ENCODE measurements around the gene IGF1R. TPM values are rescaled to one million over a fixed set of nuclear protein-coding genes. Genes with fewer than 3 reads are reported as not detected.

IGF1R gene
- total RNA-seq, 1 donor from 2014 or later = 23.5 TPM

DNA sequence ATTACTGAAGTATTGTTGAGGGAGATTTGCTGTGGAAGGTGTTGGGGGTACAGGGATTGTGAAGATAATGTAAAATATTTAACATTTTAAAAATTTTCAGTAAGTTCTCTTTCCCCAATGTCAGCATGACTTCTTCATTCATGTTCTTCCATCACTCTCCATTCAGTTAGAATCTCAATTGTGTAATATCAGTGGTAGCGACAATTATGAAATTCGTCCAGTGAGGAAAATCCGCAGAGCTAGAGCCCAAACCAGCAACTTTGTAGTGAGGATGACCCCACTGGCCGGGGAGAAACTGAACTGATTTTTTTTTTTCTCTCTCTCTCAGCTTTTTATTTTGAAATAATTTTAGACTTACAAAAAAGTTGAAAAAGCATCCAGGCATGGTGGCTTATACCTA is 187.5 kb downstream of the IGF1R start:
- peaks cover 95% of the 10 kb centered on the region for H3K79me2 ChIP-seq (ENCODE audit: low read depth)

DNA sequence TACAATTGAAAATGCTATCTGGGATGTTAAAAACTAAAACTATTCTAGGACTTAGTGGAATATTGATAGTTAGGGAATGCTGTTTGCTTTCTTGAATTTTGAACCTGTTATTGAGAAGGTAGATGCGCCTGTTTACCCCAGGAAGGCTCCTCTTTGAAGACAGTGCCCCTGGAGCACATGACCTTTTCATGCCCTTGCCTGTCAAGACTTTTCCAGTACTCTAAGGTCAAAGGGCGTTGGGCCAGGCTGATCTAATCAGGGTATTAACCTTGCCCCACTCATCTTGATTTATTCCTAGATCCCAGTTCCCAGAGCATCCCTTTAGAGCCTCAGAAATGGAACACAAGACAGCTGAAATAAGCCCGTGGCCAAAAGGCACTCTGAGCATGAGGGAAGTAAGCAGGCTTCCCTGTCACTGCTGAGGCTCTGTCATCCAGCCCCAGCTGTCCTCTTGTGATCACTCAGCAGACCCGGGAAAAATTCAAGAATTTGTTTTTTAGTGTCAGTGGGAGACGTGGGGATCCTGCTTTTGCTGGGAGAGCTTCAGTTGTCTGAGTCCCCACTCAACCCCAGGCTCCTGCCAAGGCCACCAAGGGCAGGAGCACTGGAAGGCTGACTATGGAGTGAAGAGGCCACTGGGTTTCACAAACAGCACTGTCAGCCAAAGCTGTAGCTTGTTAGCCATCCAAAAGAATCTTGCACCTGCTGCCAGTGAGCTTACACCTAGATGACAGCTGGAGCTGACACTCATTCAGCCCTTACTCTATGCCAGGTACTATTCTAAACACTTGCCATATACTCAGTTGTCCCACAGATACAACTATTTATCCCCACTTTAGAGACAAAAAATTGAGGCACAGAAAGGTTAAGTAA is 190.3 kb downstream of the IGF1R start:
- no peak for DNase-seq (ENCODE audit: low spot score)
- H3K27ac Mint-ChIP-seq = peak overlapping the region; percentile 46

More for the DNA sequence above, 187.5 kb downstream of the IGF1R start:
- DNase-seq (ENCODE audit: low spot score) = no peak
- peaks cover 46% of the 10 kb centered on the region for H3K36me3 Mint-ChIP-seq
- H4K20me1 ChIP-seq (ENCODE audit: low read depth) = peaks cover 61% of the 10 kb centered on the region
- H2AFZ ChIP-seq (replicated peaks) = no peak overlapping the region
- H3K4me3 Mint-ChIP-seq = no peak overlapping the region
- H3K4me2 ChIP-seq = peak overlapping the region; percentile 34
- no peak overlapping the region for H3K4me3 ChIP-seq
- peaks cover 4% of the 10 kb centered on the region for H3K9me3 ChIP-seq (ENCODE audit: low read depth)
- no peaks in the 10 kb centered on the region for H3K27me3 ChIP-seq
- peaks cover 43% of the 10 kb centered on the region for H3K9me3 Mint-ChIP-seq
- H3K9ac ChIP-seq = no peak overlapping the region
- peaks cover 21% of the 10 kb centered on the region for H3K4me1 Mint-ChIP-seq
- H3K36me3 ChIP-seq = no peaks in the 10 kb centered on the region
- peaks cover 12% of the 10 kb centered on the region for H3F3A ChIP-seq (ENCODE audit: low read depth)
- no peak overlapping the region for H3K27ac ChIP-seq
- no peak overlapping the region for H3K27ac Mint-ChIP-seq
- H3K27me3 Mint-ChIP-seq (ENCODE audit: insufficient read depth, low read depth) = peaks cover 7% of the 10 kb centered on the region
- TF ChIP-seq EZH2 (IDR thresholded peaks at IDR 0.05) (no peak), EZH2phosphoT487 (IDR thresholded peaks at IDR 0.05) (no peak)
- TF ChIP-seq, protein P1, sequence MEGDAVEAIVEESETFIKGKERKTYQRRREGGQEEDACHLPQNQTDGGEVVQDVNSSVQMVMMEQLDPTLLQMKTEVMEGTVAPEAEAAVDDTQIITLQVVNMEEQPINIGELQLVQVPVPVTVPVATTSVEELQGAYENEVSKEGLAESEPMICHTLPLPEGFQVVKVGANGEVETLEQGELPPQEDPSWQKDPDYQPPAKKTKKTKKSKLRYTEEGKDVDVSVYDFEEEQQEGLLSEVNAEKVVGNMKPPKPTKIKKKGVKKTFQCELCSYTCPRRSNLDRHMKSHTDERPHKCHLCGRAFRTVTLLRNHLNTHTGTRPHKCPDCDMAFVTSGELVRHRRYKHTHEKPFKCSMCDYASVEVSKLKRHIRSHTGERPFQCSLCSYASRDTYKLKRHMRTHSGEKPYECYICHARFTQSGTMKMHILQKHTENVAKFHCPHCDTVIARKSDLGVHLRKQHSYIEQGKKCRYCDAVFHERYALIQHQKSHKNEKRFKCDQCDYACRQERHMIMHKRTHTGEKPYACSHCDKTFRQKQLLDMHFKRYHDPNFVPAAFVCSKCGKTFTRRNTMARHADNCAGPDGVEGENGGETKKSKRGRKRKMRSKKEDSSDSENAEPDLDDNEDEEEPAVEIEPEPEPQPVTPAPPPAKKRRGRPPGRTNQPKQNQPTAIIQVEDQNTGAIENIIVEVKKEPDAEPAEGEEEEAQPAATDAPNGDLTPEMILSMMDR (IDR thresholded peaks at IDR 0.05) = no peak
- H3K4me1 ChIP-seq = peaks cover 21% of the 10 kb centered on the region

DNA sequence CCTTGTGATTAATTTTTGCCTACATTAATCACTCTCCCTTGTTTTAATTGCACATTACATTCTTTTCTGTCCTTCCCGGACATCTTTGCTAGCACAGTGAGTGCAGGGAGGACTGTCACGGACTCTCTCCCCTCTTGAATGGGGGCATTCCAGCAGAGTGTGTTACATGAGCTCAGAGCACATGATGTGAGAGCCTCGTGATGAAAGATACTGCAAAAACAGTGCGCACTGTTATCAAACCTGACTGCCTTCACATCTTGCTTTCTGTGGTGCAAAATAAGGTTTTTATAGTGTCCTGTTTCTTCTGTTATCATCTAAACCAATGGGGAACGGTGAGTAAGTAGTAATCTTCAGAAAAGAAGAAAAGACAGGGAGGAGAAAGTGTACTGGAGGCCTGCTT is 191.7 kb downstream of the IGF1R start:
- H3K79me2 ChIP-seq (ENCODE audit: low read depth) = peaks cover 97% of the 10 kb centered on the region
- no peak overlapping the region for H3K4me3 Mint-ChIP-seq
- H4K20me1 ChIP-seq (ENCODE audit: low read depth) = peaks cover 94% of the 10 kb centered on the region
- no peak for DNase-seq (ENCODE audit: low spot score)
- H3K4me2 ChIP-seq = no peak overlapping the region
- H3F3A ChIP-seq (ENCODE audit: low read depth) = peaks cover 9% of the 10 kb centered on the region
- H3K4me3 ChIP-seq = no peak overlapping the region
- H3K27ac ChIP-seq = no peak overlapping the region
- H3K4me1 Mint-ChIP-seq = peaks cover 55% of the 10 kb centered on the region
- peaks cover 12% of the 10 kb centered on the region for H3K9me3 Mint-ChIP-seq
- no peaks in the 10 kb centered on the region for H3K27me3 Mint-ChIP-seq (ENCODE audit: insufficient read depth, low read depth)
- H3K9me3 ChIP-seq (ENCODE audit: low read depth) = no peaks in the 10 kb centered on the region
- H3K27me3 ChIP-seq = no peaks in the 10 kb centered on the region
- peaks cover 20% of the 10 kb centered on the region for H3K36me3 Mint-ChIP-seq
- TF ChIP-seq, protein P1 (IDR thresholded peaks at IDR 0.05) = no peak
- TF ChIP-seq EZH2phosphoT487 (IDR thresholded peaks at IDR 0.05) (no peak), EZH2 (IDR thresholded peaks at IDR 0.05) (no peak)
- peaks cover 47% of the 10 kb centered on the region for H3K4me1 ChIP-seq
- H2AFZ ChIP-seq (replicated peaks) = no peak overlapping the region
- H3K9ac ChIP-seq = no peak overlapping the region
- H3K27ac Mint-ChIP-seq = no peak overlapping the region
- no peaks in the 10 kb centered on the region for H3K36me3 ChIP-seq

More for the DNA sequence above, 190.3 kb downstream of the IGF1R start:
- TF ChIP-seq, protein P1 (IDR thresholded peaks at IDR 0.05) = no peak
- TF ChIP-seq EZH2phosphoT487 (IDR thresholded peaks at IDR 0.05) = no peak
- Histone ChIP-seq H4K20me1 (ENCODE audit: low read depth) (peaks cover 87% of the 10 kb centered on the region), H3K4me3 (no peak overlapping the region), H3K27me3 (no peaks in the 10 kb centered on the region), H2AFZ (replicated peaks) (no peak overlapping the region), H3K79me2 (ENCODE audit: low read depth) (peaks cover 94% of the 10 kb centered on the region), H3K4me2 (no peak overlapping the region), H3K9ac (no peak overlapping the region), H3K9me3 (ENCODE audit: low read depth) (no peaks in the 10 kb centered on the region), H3K36me3 (no peaks in the 10 kb centered on the region), H3K27ac (no peak overlapping the region), H3K4me1 (peaks cover 41% of the 10 kb centered on the region), H3F3A (ENCODE audit: low read depth) (peaks cover 12% of the 10 kb centered on the region)
- no peaks in the 10 kb centered on the region for H3K27me3 Mint-ChIP-seq (ENCODE audit: insufficient read depth, low read depth)
- peaks cover 44% of the 10 kb centered on the region for H3K4me1 Mint-ChIP-seq
- peaks cover 20% of the 10 kb centered on the region for H3K9me3 Mint-ChIP-seq
- no peak overlapping the region for H3K4me3 Mint-ChIP-seq
- H3K36me3 Mint-ChIP-seq = peaks cover 29% of the 10 kb centered on the region

Measured in neural progenitor cell (in vitro differentiated cells).